Measurements from ENCODE around the gene RABGGTA. TPM values are rescaled to one million over a fixed set of nuclear protein-coding genes. Genes with fewer than 3 reads are reported as not detected.

The RABGGTA gene
- total RNA-seq, 2 experiments from 2014 or later, result 37.6 to 42.7 TPM

DNA sequence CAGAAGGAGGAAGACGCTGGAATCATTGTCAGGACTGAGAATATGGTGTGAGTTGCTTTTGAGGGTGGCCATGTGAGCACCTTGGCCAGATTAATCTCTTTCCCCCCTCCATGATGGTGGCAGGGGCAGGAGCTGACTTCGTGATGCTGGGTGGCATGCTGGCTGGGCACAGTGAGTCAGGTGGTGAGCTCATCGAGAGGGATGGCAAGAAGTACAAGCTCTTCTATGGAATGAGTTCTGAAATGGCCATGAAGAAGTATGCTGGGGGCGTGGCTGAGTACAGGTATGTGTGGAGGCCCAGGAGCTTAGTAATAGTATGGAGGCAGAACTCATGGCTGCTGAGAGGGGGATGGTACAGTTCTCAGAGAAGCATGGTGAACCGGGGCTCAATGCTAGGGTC lies 33.3 kb downstream of the RABGGTA start:
- H3K9me3 Mint-ChIP-seq, result no peaks in the 10 kb centered on the region
- ATAC-seq, result no peak

GRCh38 chr14:24237463-24237955 lies 33.9 kb downstream of the RABGGTA start:
- TF ChIP-seq CTCF (IDR thresholded peaks at IDR 0.05), result no peak
- intact Hi-C loops (cut with micrococcal nuclease), result no loop called here
- Mint-ChIP-seq H3K4me3 (no peak overlapping the region), H3K4me1 (ENCODE audit: low read depth) (peaks cover 64% of the 10 kb centered on the region), H3K36me3 (ENCODE audit: low read depth) (peaks cover 57% of the 10 kb centered on the region), H3K9me3 (no peaks in the 10 kb centered on the region), H3K27me3 (no peaks in the 10 kb centered on the region), H3K27ac (peak overlapping the region; percentile 69)
- CTCF ChIA-PET, result interaction anchor here (1.0 to 27.8 kb wide), 4 partner anchors 36 to 146 kb away, joined by 3 to 873 read pairs (median 4); partner anchors contain the start of genes CIDEB, DHRS1, LTB4R and LTB4R2
- POLR2A ChIA-PET, result interaction anchor here (0.6 to 1.5 kb wide), 5 partner anchors 9 to 129 kb away, joined by 3 to 4 read pairs (median 3); partner anchors contain the start of gene LTB4R
- DNase-seq, result no peak
- ATAC-seq, result no peak

More for the DNA sequence above, 33.3 kb downstream of the RABGGTA start:
- Mint-ChIP-seq H3K36me3 (ENCODE audit: low read depth) (peaks cover 57% of the 10 kb centered on the region), H3K27ac (peak overlapping the region; percentile 69), H3K4me1 (ENCODE audit: low read depth) (peaks cover 66% of the 10 kb centered on the region), H3K27me3 (no peaks in the 10 kb centered on the region), H3K4me3 (no peak overlapping the region)
- no peak for TF ChIP-seq CTCF (IDR thresholded peaks at IDR 0.05)
- intact Hi-C loops (cut with micrococcal nuclease), result no loop called here
- ChIA-PET POLR2A (interaction anchor here (0.6 to 1.7 kb wide), 7 partner anchors 9 to 128 kb away, joined by 3 to 4 read pairs (median 3); no protein-coding TSS in a partner anchor), CTCF (interaction anchor here (1.0 to 27.8 kb wide), 3 partner anchors 42 to 147 kb away, joined by 3 to 873 read pairs (median 4); partner anchors contain the start of genes CIDEB, DHRS1, LTB4R and LTB4R2)
- no peak for DNase-seq

- Mint-ChIP-seq H3K4me3 (no peak overlapping the region), H3K4me1 (ENCODE audit: low read depth) (peaks cover 64% of the 10 kb centered on the region), H3K27me3 (no peaks in the 10 kb centered on the region), H3K9me3 (no peaks in the 10 kb centered on the region), H3K27ac (peak overlapping the region; percentile 9), H3K36me3 (ENCODE audit: low read depth) (peaks cover 57% of the 10 kb centered on the region)
- ChIA-PET CTCF (interaction anchor here (1.0 to 27.8 kb wide), 5 partner anchors 21 to 146 kb away, joined by 3 to 873 read pairs (median 4); partner anchors contain the start of genes CIDEB, DHRS1, LTB4R and LTB4R2), POLR2A (interaction anchor here (1.0 to 2.4 kb wide), 4 partner anchors 10 to 75 kb away, joined by 3 to 17 read pairs (median 4); partner anchors contain the start of genes CHMP4A and LTB4R)
- TF ChIP-seq CTCF (IDR thresholded peaks at IDR 0.05), result no peak
- intact Hi-C loops (cut with micrococcal nuclease), result no loop called here
- no peak for DNase-seq
- no peak for ATAC-seq
These were observed 34.5 kb downstream of the RABGGTA start for GRCh38 chr14:24236689-24237462.

- H3K27me3 Mint-ChIP-seq, result no peaks in the 10 kb centered on the region
- peaks cover 66% of the 10 kb centered on the region for H3K4me1 Mint-ChIP-seq (ENCODE audit: low read depth)
- H3K9me3 Mint-ChIP-seq, result no peaks in the 10 kb centered on the region
- CTCF ChIA-PET, result interaction anchor here (1.2 to 27.8 kb wide), 6 partner anchors 7 to 75 kb away, joined by 3 to 873 read pairs (median 13); partner anchors contain the start of genes CIDEB, DHRS1, IRF9 and LTB4R
- H3K36me3 Mint-ChIP-seq (ENCODE audit: low read depth), result peaks cover 56% of the 10 kb centered on the region
- DNase-seq (no peak), ATAC-seq (no peak)
- H3K27ac Mint-ChIP-seq, result peak overlapping the region; percentile 65
- POLR2A ChIA-PET, result interaction anchor here (1.1 to 2.4 kb wide), 4 partner anchors 22 to 76 kb away, joined by 3 to 17 read pairs (median 4); partner anchors contain the start of genes CHMP4A and LTB4R
- no peak overlapping the region for H3K4me3 Mint-ChIP-seq
- intact Hi-C loops (cut with micrococcal nuclease), result no loop called here
- no peak for TF ChIP-seq CTCF (IDR thresholded peaks at IDR 0.05)
These were observed 35.4 kb downstream of the RABGGTA start for GRCh38 chr14:24235804-24236688.

Data from activated CD8-positive, alpha-beta T cell treated with anti-CD3 and anti-CD28 coated beads for 36 hours (primary cell).